Measurements from ENCODE around the gene SMYD1. TPM values are rescaled to one million over a fixed set of nuclear protein-coding genes. Genes with fewer than 3 reads are reported as not detected.

SMYD1 gene
- total RNA-seq, 2 experiments from 2014 or later: not detected

GRCh38 chr2:88061295-88061694 is 6.3 kb upstream of the SMYD1 start:
- no peak for TF ChIP-seq CTCF (IDR thresholded peaks at IDR 0.05)
- Mint-ChIP-seq H3K9me3 (no peaks in the 10 kb centered on the region), H3K36me3 (ENCODE audit: low read depth) (no peaks in the 10 kb centered on the region), H3K4me1 (ENCODE audit: low read depth) (peaks cover 20% of the 10 kb centered on the region), H3K27me3 (no peaks in the 10 kb centered on the region), H3K27ac (no peak overlapping the region), H3K4me3 (no peak overlapping the region)
- Histone ChIP-seq H3K27me3 (ENCODE audit: control insufficient read depth in 1 of 2, insufficient read depth in 2 of 2, low read length in 2 of 2) (no peaks in the 10 kb centered on the region), H3K36me3 (ENCODE audit: insufficient read depth, low read length) (no peaks in the 10 kb centered on the region), H3K9me3 (ENCODE audit: control insufficient read depth in 1 of 2, insufficient read depth in 1 of 2, low read length in 2 of 2) (no peaks in the 10 kb centered on the region), H3K4me3 (ENCODE audit: low read length) (no peak overlapping the region), H3K4me1 (ENCODE audit: insufficient read depth, low read length) (peaks cover 1% of the 10 kb centered on the region), H3K27ac (ENCODE audit: low read depth in 1 of 2, low read length in 2 of 2) (no peak overlapping the region)
- ChIA-PET POLR2A (interaction anchor here (1.6 kb wide), 1 partner anchor 98 kb away, joined by 11 read pairs; no protein-coding TSS in a partner anchor), CTCF (interaction anchor here (0.9 to 2.3 kb wide), 9 partner anchors 10 to 73 kb away, joined by 3 to 12 read pairs (median 4); no protein-coding TSS in a partner anchor)
- intact Hi-C loops (cut with DNase I, micrococcal nuclease): no loop called here
- ATAC-seq (ENCODE audit: poor library complexity) (no peak), DNase-seq (no peak)

- H3K4me1 Mint-ChIP-seq (ENCODE audit: low read depth): no peaks in the 10 kb centered on the region
Measured at GRCh38 chr2:88066543-88066942, 1.1 kb upstream of the SMYD1 start.

GRCh38 chr2:88067189-88067588 is 436 bp upstream of the SMYD1 start:
- no peaks in the 10 kb centered on the region for H3K9me3 Mint-ChIP-seq
- H3K27ac ChIP-seq (ENCODE audit: low read depth in 1 of 2, low read length in 2 of 2): no peak overlapping the region
- no peak overlapping the region for H3K4me3 Mint-ChIP-seq
- no peak overlapping the region for H3K4me3 ChIP-seq (ENCODE audit: low read length)
- no peaks in the 10 kb centered on the region for H3K27me3 Mint-ChIP-seq
- no peaks in the 10 kb centered on the region for H3K9me3 ChIP-seq (ENCODE audit: control insufficient read depth in 1 of 2, insufficient read depth in 1 of 2, low read length in 2 of 2)
- H3K27ac Mint-ChIP-seq: no peak overlapping the region
- no peak for ATAC-seq (ENCODE audit: poor library complexity)
- CTCF ChIA-PET: no interaction called here
- TF ChIP-seq CTCF (IDR thresholded peaks at IDR 0.05): no peak
- POLR2A ChIA-PET: no interaction called here
- no peaks in the 10 kb centered on the region for H3K36me3 Mint-ChIP-seq (ENCODE audit: low read depth)
- H3K27me3 ChIP-seq (ENCODE audit: control insufficient read depth in 1 of 2, insufficient read depth in 2 of 2, low read length in 2 of 2): no peaks in the 10 kb centered on the region
- intact Hi-C loops (cut with DNase I, micrococcal nuclease): no loop called here
- H3K4me1 ChIP-seq (ENCODE audit: insufficient read depth, low read length): no peaks in the 10 kb centered on the region
- no peak for DNase-seq
- no peaks in the 10 kb centered on the region for H3K4me1 Mint-ChIP-seq (ENCODE audit: low read depth)
- H3K36me3 ChIP-seq (ENCODE audit: insufficient read depth, low read length): no peaks in the 10 kb centered on the region

More at GRCh38 chr2:88066543-88066942, 1.1 kb upstream of the SMYD1 start:
- no peak overlapping the region for H3K4me3 ChIP-seq (ENCODE audit: low read length)
- H3K4me1 ChIP-seq (ENCODE audit: insufficient read depth, low read length): no peaks in the 10 kb centered on the region
- DNase-seq: no peak
- no peaks in the 10 kb centered on the region for H3K9me3 Mint-ChIP-seq
- H3K27me3 ChIP-seq (ENCODE audit: control insufficient read depth in 1 of 2, insufficient read depth in 2 of 2, low read length in 2 of 2): no peaks in the 10 kb centered on the region
- no peak for TF ChIP-seq CTCF (IDR thresholded peaks at IDR 0.05)
- H3K27ac ChIP-seq (ENCODE audit: low read depth in 1 of 2, low read length in 2 of 2): no peak overlapping the region
- ATAC-seq (ENCODE audit: poor library complexity): no peak
- intact Hi-C loops (cut with DNase I, micrococcal nuclease): no loop called here
- H3K27me3 Mint-ChIP-seq: no peaks in the 10 kb centered on the region
- ChIA-PET POLR2A (no interaction called here), CTCF (no interaction called here)
- no peak overlapping the region for H3K27ac Mint-ChIP-seq
- no peaks in the 10 kb centered on the region for H3K36me3 ChIP-seq (ENCODE audit: insufficient read depth, low read length)
- no peak overlapping the region for H3K4me3 Mint-ChIP-seq
- no peaks in the 10 kb centered on the region for H3K9me3 ChIP-seq (ENCODE audit: control insufficient read depth in 1 of 2, insufficient read depth in 1 of 2, low read length in 2 of 2)
- H3K36me3 Mint-ChIP-seq (ENCODE audit: low read depth): no peaks in the 10 kb centered on the region
